Endothelial cell of umbilical vein (primary cell): ENCODE measurements around the gene XKR3. TPM values are rescaled to one million over a fixed set of nuclear protein-coding genes. Genes with fewer than 3 reads are reported as not detected.
"Not testable (repeated sequence)": the region's sequence is repeated elsewhere in the genome, so short reads cannot be mapped to it uniquely, and the experiment has no call there.

ENCODE experiments used
- BruUV-seq: library from RNA; stranded (reverse); fragments of 400-500 nt; replicated peaks from 2 replicates; lab custom pipeline; 2021; lab: Mats Ljungman, UMichigan
- CTCF ChIA-PET: fragments of 300-600, 350-600 bp; sonication (Branson Sonifier 250); formaldehyde crosslinking; loops from one replicate; lab custom pipeline; 2021; ENCODE audit warnings: antibody characterized with exemption, inconsistent platforms; lab: Charles Lee
- POLR2A ChIA-PET: fragments of 300-600, 350-600 bp; sonication (Branson Sonifier 250); formaldehyde crosslinking; loops from one replicate; lab custom pipeline; 2021; ENCODE audit warnings: antibody characterized with exemption, inconsistent platforms; lab: Charles Lee
- DNase-seq: peaks from one replicate; pipeline ENCODE4 v3.0.0-alpha.2; 2011; ENCODE audit warnings: low read depth, low spot score
- FAIRE-seq: peaks from 2 replicates; lab custom pipeline; 2011; peaks lifted over from hg19 to GRCh38; lab: Jason Lieb, UNC
- H2AFZ ChIP-seq: 2 replicates; pipeline ENCODE4 v1.6.0; 2012; ENCODE audit warnings: low read depth, low read length, control low read depth, inconsistent platforms
- H3K27ac ChIP-seq: 2 replicates; pipeline ENCODE4 v1.5.1; 2011; ENCODE audit warnings: low read depth, mild to moderate bottlenecking, control low read depth, low read length, moderate library complexity; ENCODE audit not compliant: insufficient read depth
- H3K27me3 ChIP-seq, 2 experiments: 2 replicates each; pipeline versions ENCODE4 v1.6.0 to v1.6.1; 2011; ENCODE audit warnings: low read length in 2 of 2, mixed read lengths in 1 of 2; ENCODE audit not compliant: control insufficient read depth in 2 of 2, insufficient read depth in 2 of 2
- H3K36me3 ChIP-seq, 2 experiments: 2 replicates in 1 of 2; 3 replicates in 1 of 2; pipeline ENCODE4 v1.5.1; 2011; ENCODE audit warnings: low read length in 2 of 2, mild to moderate bottlenecking in 1 of 2, moderate library complexity in 1 of 2; ENCODE audit not compliant: control insufficient read depth in 2 of 2, insufficient read depth in 2 of 2; ENCODE audit errors: extremely low read depth in 1 of 2
- H3K4me1 ChIP-seq: 3 replicates; pipeline ENCODE4 v1.5.1; 2011; ENCODE audit warnings: mild to moderate bottlenecking, low read length; ENCODE audit not compliant: control insufficient read depth, insufficient read depth; ENCODE audit errors: extremely low read depth
- H3K4me2 ChIP-seq: 2 replicates; pipeline ENCODE4 v1.6.1; 2011; ENCODE audit warnings: low read length, control low read depth, mixed read lengths; ENCODE audit not compliant: insufficient read depth
- H3K4me3 ChIP-seq, 3 experiments: fragments of 200-600 bp in 1 of 3; sonication (generic), shearing (Covaris generic) in 1 of 3; replicated peaks in 1 of 3; 2 replicates each; pipeline ENCODE4 v1.5.1; 2011 to 2016; ENCODE audit warnings: control low read depth in 3 of 3, low read length in 3 of 3, mild to moderate bottlenecking in 2 of 3, inconsistent platforms in 1 of 3, low read depth in 1 of 3, moderate library complexity in 1 of 3; ENCODE audit not compliant: insufficient read depth in 1 of 3
- H3K79me2 ChIP-seq: 2 replicates; pipeline ENCODE4 v1.6.0; 2012; ENCODE audit warnings: low read length, inconsistent platforms; ENCODE audit not compliant: control insufficient read depth, insufficient read depth
- H3K9ac ChIP-seq: replicated peaks from 2 replicates; pipeline ENCODE3; 2011; ENCODE audit warnings: low read length, control low read depth; ENCODE audit not compliant: insufficient read depth; ENCODE audit errors: extremely low read depth
- H3K9me1 ChIP-seq: replicated peaks from 3 replicates; pipeline ENCODE4 v1.6.0; 2011; ENCODE audit warnings: mild to moderate bottlenecking, low read length; ENCODE audit not compliant: control insufficient read depth, insufficient read depth; ENCODE audit errors: extremely low read depth
- H3K9me3 ChIP-seq: replicated peaks from 2 replicates; pipeline ENCODE4 v1.5.1; 2012; ENCODE audit warnings: low read length, inconsistent platforms; ENCODE audit not compliant: control insufficient read depth, insufficient read depth
- H4K20me1 ChIP-seq: replicated peaks from 2 replicates; pipeline ENCODE3; 2011; ENCODE audit warnings: mild to moderate bottlenecking, low read length; ENCODE audit not compliant: control insufficient read depth, insufficient read depth; ENCODE audit errors: extremely low read depth
- EZH2 ChIP-seq: IDR thresholded peaks from 2 replicates; pipeline ENCODE4 v1.6.1; 2012; ENCODE audit warnings: borderline replicate concordance, low read depth, mild to moderate bottlenecking, moderate library complexity, low read length, inconsistent platforms; ENCODE audit not compliant: severe bottlenecking
- GATA2 ChIP-seq: IDR thresholded peaks from 2 replicates; pipeline ENCODE4 v1.7.0; 2011; ENCODE audit warnings: low read depth, mild to moderate bottlenecking, moderate library complexity, mixed read lengths, low read length; ENCODE audit not compliant: insufficient read length, insufficient read depth
- JUN ChIP-seq: IDR thresholded peaks from 2 replicates; pipeline ENCODE4 v1.6.1; 2011; ENCODE audit warnings: borderline replicate concordance, low read depth; ENCODE audit not compliant: insufficient read length, insufficient read depth
- MYC ChIP-seq: IDR thresholded peaks from one replicate; pipeline ENCODE4 v1.6.1; 2011; ENCODE audit warnings: mild to moderate bottlenecking, low read depth, low read length
- POLR2A ChIP-seq: IDR thresholded peaks from 2 replicates; pipeline ENCODE4 v1.6.1; 2012; ENCODE audit warnings: low read depth, mild to moderate bottlenecking, control low read depth, low read length
- POLR2AphosphoS5 ChIP-seq: IDR thresholded peaks from 2 replicates; pipeline ENCODE4 v1.6.1; 2012; ENCODE audit warnings: low read depth, mild to moderate bottlenecking, control low read depth, low read length, moderate library complexity; ENCODE audit not compliant: insufficient read depth
- dilution Hi-C: fragments of 300-500 bp; cut with MboI; formaldehyde crosslinking; loops from one replicate; pipeline ENCODE4 v1.15.0; 2019; ENCODE audit warnings: low sequenced_read_pairs; ENCODE audit not compliant: extremely low pct_ligation_motif_present
- intact Hi-C: fragments of 100-400 bp; cut with micrococcal nuclease; formaldehyde crosslinking; loops from one replicate; pipeline ENCODE4 v1.10.0; 2022
- polyA plus RNA-seq, 4 experiments: library from polyadenylated mRNA; depleted of rRNA in 3 of 4; stranded (reverse) in 3 of 4; unstranded in 1 of 4; fragments of >200 nt; gene quantifications; 2 replicates each; pipeline versions ENCODE4 v1.2.1 to v1.2.3, GENCODE V29; 2011 to 2012; ENCODE audit warnings: missing spikeins in 1 of 4
- total RNA-seq: library from RNA; stranded (reverse); gene quantifications from 2 replicates; pipeline ENCODE4 v1.2.3, GENCODE V29; 2021
- TF ChIP-seq, protein P1 (sequence below): IDR thresholded peaks from 2 replicates; pipeline ENCODE4 v1.6.1; 2011; ENCODE audit not compliant: insufficient read depth, insufficient read length
- TF ChIP-seq, protein P2 (sequence below), 2 donors: IDR thresholded peaks; 1 replicate in 1 of 2; 2 replicates in 1 of 2; pipeline ENCODE4 v1.5.1; 2011; ENCODE audit warnings: low read length in 2 of 2, mild to moderate bottlenecking in 2 of 2, moderate library complexity in 2 of 2, control low read depth in 1 of 2, inconsistent platforms in 1 of 2, low read depth in 1 of 2; ENCODE audit not compliant: insufficient read depth in 1 of 2; ENCODE audit errors: extremely low read depth in 1 of 2

The XKR3 gene
- total and polyA plus RNA-seq, 2 donors (not counting 3 experiments of a cell fraction or from before 2014, with no cell fraction given), result not detected

DNA sequence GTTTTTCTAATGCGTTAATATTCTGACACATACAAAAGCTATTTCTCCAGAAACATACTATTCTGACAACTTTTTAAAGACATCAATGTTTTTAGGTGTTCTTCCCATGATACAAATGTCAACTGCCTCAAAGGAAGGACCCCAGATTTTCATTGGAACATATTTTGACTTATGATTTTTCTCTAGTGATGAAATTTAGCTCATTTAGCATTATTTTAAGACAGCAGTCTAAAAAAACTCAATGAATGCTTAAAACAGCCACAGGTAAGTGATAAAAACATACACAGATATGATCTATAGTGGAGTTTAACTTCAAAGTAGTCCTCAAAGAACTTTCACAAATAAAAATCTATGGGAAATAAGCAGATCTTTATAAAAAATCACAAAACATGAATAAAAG, 24.9 kb downstream of the XKR3 start:
- FAIRE-seq (no peak), DNase-seq (no peak)
- peaks cover 5% of the 10 kb centered on the region for H3K9me3 ChIP-seq
- H3K4me3 ChIP-seq, result no peak overlapping the region
- no peaks in the 10 kb centered on the region for H3K79me2 ChIP-seq
- intact Hi-C loops, result no loop called here
- ChIA-PET POLR2A (no interaction called here), CTCF (no interaction called here)
- H3K27ac ChIP-seq, result no peak overlapping the region
- H3K4me1 ChIP-seq, result no peaks in the 10 kb centered on the region
- no peak for TF ChIP-seq JUN
- no peak for TF ChIP-seq EZH2
- TF ChIP-seq GATA2, result no peak
- no peak for TF ChIP-seq POLR2AphosphoS5
- TF ChIP-seq POLR2A, result no peak
- TF ChIP-seq, protein P1, sequence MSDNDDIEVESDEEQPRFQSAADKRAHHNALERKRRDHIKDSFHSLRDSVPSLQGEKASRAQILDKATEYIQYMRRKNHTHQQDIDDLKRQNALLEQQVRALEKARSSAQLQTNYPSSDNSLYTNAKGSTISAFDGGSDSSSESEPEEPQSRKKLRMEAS, result no peak
- TF ChIP-seq MYC, result no peak
- TF ChIP-seq, protein P2, sequence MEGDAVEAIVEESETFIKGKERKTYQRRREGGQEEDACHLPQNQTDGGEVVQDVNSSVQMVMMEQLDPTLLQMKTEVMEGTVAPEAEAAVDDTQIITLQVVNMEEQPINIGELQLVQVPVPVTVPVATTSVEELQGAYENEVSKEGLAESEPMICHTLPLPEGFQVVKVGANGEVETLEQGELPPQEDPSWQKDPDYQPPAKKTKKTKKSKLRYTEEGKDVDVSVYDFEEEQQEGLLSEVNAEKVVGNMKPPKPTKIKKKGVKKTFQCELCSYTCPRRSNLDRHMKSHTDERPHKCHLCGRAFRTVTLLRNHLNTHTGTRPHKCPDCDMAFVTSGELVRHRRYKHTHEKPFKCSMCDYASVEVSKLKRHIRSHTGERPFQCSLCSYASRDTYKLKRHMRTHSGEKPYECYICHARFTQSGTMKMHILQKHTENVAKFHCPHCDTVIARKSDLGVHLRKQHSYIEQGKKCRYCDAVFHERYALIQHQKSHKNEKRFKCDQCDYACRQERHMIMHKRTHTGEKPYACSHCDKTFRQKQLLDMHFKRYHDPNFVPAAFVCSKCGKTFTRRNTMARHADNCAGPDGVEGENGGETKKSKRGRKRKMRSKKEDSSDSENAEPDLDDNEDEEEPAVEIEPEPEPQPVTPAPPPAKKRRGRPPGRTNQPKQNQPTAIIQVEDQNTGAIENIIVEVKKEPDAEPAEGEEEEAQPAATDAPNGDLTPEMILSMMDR (IDR thresholded peaks at IDR 0.05; ENCODE audit: extremely low read depth in 1 of 2, insufficient read depth in 1 of 2, low read depth in 1 of 2, low read length in 2 of 2), result no peak
- dilution Hi-C loops, result no loop called here
- BruUV-seq, result no TSS peak
- H3K36me3 ChIP-seq, result no peaks in the 10 kb centered on the region
- H3K4me2 ChIP-seq, result no peak overlapping the region
- no peaks in the 10 kb centered on the region for H4K20me1 ChIP-seq
- no peaks in the 10 kb centered on the region for H3K27me3 ChIP-seq
- H2AFZ ChIP-seq, result no peak overlapping the region
- no peaks in the 10 kb centered on the region for H3K9me1 ChIP-seq
- no peak overlapping the region for H3K9ac ChIP-seq

DNA sequence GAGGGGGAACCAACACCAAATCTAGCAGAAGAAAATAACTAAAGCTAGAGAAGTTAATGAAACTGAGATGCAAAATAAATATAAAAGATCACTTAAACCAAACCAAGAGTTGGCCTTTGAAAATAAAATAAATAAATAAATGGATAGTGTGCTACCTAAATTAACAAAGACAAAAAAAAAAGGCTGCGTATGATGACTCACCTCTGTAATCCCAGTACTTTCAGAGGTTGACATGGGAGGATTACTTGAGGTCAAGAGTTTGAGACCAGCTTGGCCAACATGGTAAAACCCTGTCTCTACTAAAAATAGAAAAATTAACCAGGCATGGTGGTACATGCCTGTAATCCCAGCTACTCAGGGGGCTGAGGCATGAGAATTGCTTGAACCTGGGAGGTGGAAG, 29.7 kb downstream of the XKR3 start:
- dilution Hi-C loops, H3K9me3 ChIP-seq, intact Hi-C loops, H3K36me3 ChIP-seq, H3K9ac ChIP-seq, H2AFZ ChIP-seq, H3K4me1 ChIP-seq, H3K27me3 ChIP-seq, H3K79me2 ChIP-seq, BruUV-seq, POLR2A ChIA-PET, CTCF ChIA-PET, H4K20me1 ChIP-seq, H3K4me2 ChIP-seq, H3K27ac ChIP-seq, H3K9me1 ChIP-seq, FAIRE-seq, DNase-seq, H3K4me3 ChIP-seq: not testable (repeated sequence)
